Measurements from ENCODE around the gene PEX1. TPM values are rescaled to one million over a fixed set of nuclear protein-coding genes. Genes with fewer than 3 reads are reported as not detected.

PEX1 gene
- total and polyA plus RNA-seq, 2 donors (not counting 3 experiments of a cell fraction or from before 2014, with no cell fraction given): 8.4 to 11.7 TPM

GRCh38 chr7:92523110-92523509, 5.2 kb downstream of the PEX1 start:
- no peaks in the 10 kb centered on the region for H4K20me1 ChIP-seq (replicated peaks; ENCODE audit: control insufficient read depth, extremely low read depth, insufficient read depth, low read length)
- H3K27me3 ChIP-seq (ENCODE audit: control insufficient read depth in 2 of 2, insufficient read depth in 2 of 2, low read length in 2 of 2): no peaks in the 10 kb centered on the region
- H3K9me3 ChIP-seq (replicated peaks; ENCODE audit: control insufficient read depth, insufficient read depth, low read length): no peaks in the 10 kb centered on the region
- POLR2A ChIA-PET: no interaction called here
- TF ChIP-seq JUN (IDR thresholded peaks at IDR 0.05; ENCODE audit: borderline replicate concordance, insufficient read depth, insufficient read length, low read depth) (no peak), POLR2A (IDR thresholded peaks at IDR 0.05; ENCODE audit: low read depth, low read length) (no peak), GATA2 (IDR thresholded peaks at IDR 0.05; ENCODE audit: insufficient read depth, insufficient read length, low read depth, low read length) (no peak), MAX (IDR thresholded peaks at IDR 0.05; ENCODE audit: insufficient read depth, insufficient read length) (no peak), FOS (IDR thresholded peaks at IDR 0.05; ENCODE audit: borderline replicate concordance, insufficient read depth, low read length) (no peak), EZH2 (IDR thresholded peaks at IDR 0.05; ENCODE audit: borderline replicate concordance, low read depth, low read length, severe bottlenecking) (no peak), CTCF (IDR thresholded peaks at IDR 0.05; ENCODE audit: extremely low read depth in 1 of 2, insufficient read depth in 1 of 2, low read depth in 1 of 2, low read length in 2 of 2) (no peak), MYC (IDR thresholded peaks at IDR 0.05; ENCODE audit: low read depth, low read length) (no peak), POLR2AphosphoS5 (IDR thresholded peaks at IDR 0.05; ENCODE audit: insufficient read depth, low read depth, low read length) (no peak)
- H3K9ac ChIP-seq (replicated peaks; ENCODE audit: extremely low read depth, insufficient read depth, low read length): no peak overlapping the region
- DNase-seq (ENCODE audit: low read depth, low spot score) (no peak), FAIRE-seq (no peak)
- no peak overlapping the region for H2AFZ ChIP-seq (ENCODE audit: low read depth, low read length)
- no peaks in the 10 kb centered on the region for H3K36me3 ChIP-seq (ENCODE audit: control insufficient read depth in 2 of 2, extremely low read depth in 1 of 2, insufficient read depth in 2 of 2, low read length in 2 of 2)
- intact Hi-C loops (cut with micrococcal nuclease) (no loop called here), dilution Hi-C loops (cut with MboI; ENCODE audit: extremely low pct_ligation_motif_present, low sequenced_read_pairs) (no loop called here)
- no TSS peak for BruUV-seq (replicated peaks)
- no peak overlapping the region for H3K4me3 ChIP-seq (replicated peaks in 1 of 3; ENCODE audit: insufficient read depth in 1 of 3, low read depth in 1 of 3, low read length in 3 of 3)
- CTCF ChIA-PET: no interaction called here
- peaks cover 8% of the 10 kb centered on the region for H3K4me1 ChIP-seq (ENCODE audit: control insufficient read depth, extremely low read depth, insufficient read depth, low read length)
- no peak overlapping the region for H3K27ac ChIP-seq (ENCODE audit: insufficient read depth, low read depth, low read length)
- H3K79me2 ChIP-seq (ENCODE audit: control insufficient read depth, insufficient read depth, low read length): peaks cover 2% of the 10 kb centered on the region
- H3K4me2 ChIP-seq (ENCODE audit: insufficient read depth, low read length): no peak overlapping the region
- no peaks in the 10 kb centered on the region for H3K9me1 ChIP-seq (replicated peaks; ENCODE audit: control insufficient read depth, extremely low read depth, insufficient read depth, low read length)
